Suprapubic skin (tissue), 4 donors: ENCODE measurements around the gene TEX22. TPM values are rescaled to one million over a fixed set of nuclear protein-coding genes. Genes with fewer than 3 reads are reported as not detected.

Source experiments
- DNase-seq, 2 donors: peaks; one replicate each; pipeline ENCODE4 v3.0.0-alpha.2; 2019; ENCODE audit warnings: low spot score in 2 of 2
- H3K27ac ChIP-seq: fragments of 200-600 bp; sonication (generic); one replicate; pipeline ENCODE4 v1.5.1; 2019
- H3K27me3 ChIP-seq: fragments of 200-600 bp; sonication (generic); one replicate; pipeline ENCODE4 v1.5.1; 2019
- H3K36me3 ChIP-seq: fragments of 200-600 bp; sonication (generic); one replicate; pipeline ENCODE4 v1.5.1; 2019
- H3K4me1 ChIP-seq: fragments of 200-600 bp; sonication (generic); one replicate; pipeline ENCODE4 v1.5.1; 2019
- H3K4me3 ChIP-seq: fragments of 200-600 bp; sonication (generic); one replicate; pipeline ENCODE4 v1.5.1; 2019; ENCODE audit warnings: mild to moderate bottlenecking
- H3K9me3 ChIP-seq: fragments of 200-600 bp; sonication (generic); one replicate; pipeline ENCODE4 v1.5.1; 2019
- EP300 ChIP-seq: sonication (generic); formaldehyde crosslinking; IDR thresholded peaks from one replicate; pipeline ENCODE4 v1.6.1; 2017; ENCODE audit warnings: antibody characterized with exemption
- POLR2A ChIP-seq, 2 donors: fragments of 450-650 bp; IDR thresholded peaks; one replicate each; pipeline ENCODE4 v1.6.1; 2017; ENCODE audit warnings: antibody characterized with exemption in 2 of 2, mild to moderate bottlenecking in 2 of 2, moderate library complexity in 2 of 2
- POLR2AphosphoS5 ChIP-seq, 3 donors: sonication (generic); formaldehyde crosslinking; IDR thresholded peaks; one replicate each; pipeline ENCODE4 v1.6.1; 2017; ENCODE audit warnings: antibody characterized with exemption in 3 of 3
- WGBS: methylation state at CpG from one replicate; pipeline ENCODE4 v1.1.5; 2018; 5-methylcytosine and 5-hydroxymethylcytosine counted together
- total RNA-seq, 4 donors: library from RNA; depleted of rRNA; stranded (reverse); fragments of >200 nt; gene quantifications; one replicate each; pipeline ENCODE4 v1.1.0, GENCODE V29; 2016
- TF ChIP-seq, protein P1 (sequence below), 2 donors: fragments of 200-600 bp in 1 of 2; fragments of 450-650 bp in 1 of 2; sonication (generic) in 1 of 2; IDR thresholded peaks; one replicate each; pipeline ENCODE4 v1.5.1; 2016 to 2019; ENCODE audit warnings: antibody characterized with exemption in 2 of 2, mild to moderate bottlenecking in 1 of 2, moderate library complexity in 1 of 2

TEX22 gene
- total RNA-seq, 4 donors from 2014 or later = 0.80 TPM; not detected in 3

- 73% methylated on average over 4 of the region's 8 CpGs for WGBS
- DNase-seq = no peak
- Histone ChIP-seq H3K36me3 (no peaks in the 10 kb centered on the region), H3K27ac (no peak overlapping the region), H3K9me3 (no peaks in the 10 kb centered on the region), H3K4me3 (no peak overlapping the region), H3K27me3 (peaks cover 15% of the 10 kb centered on the region), H3K4me1 (peaks cover 22% of the 10 kb centered on the region)
- TF ChIP-seq POLR2AphosphoS5 (IDR thresholded peaks at IDR 0.05) (no peak), POLR2A (IDR thresholded peaks at IDR 0.05) (no peak), EP300 (no peak)
- TF ChIP-seq, protein P1, sequence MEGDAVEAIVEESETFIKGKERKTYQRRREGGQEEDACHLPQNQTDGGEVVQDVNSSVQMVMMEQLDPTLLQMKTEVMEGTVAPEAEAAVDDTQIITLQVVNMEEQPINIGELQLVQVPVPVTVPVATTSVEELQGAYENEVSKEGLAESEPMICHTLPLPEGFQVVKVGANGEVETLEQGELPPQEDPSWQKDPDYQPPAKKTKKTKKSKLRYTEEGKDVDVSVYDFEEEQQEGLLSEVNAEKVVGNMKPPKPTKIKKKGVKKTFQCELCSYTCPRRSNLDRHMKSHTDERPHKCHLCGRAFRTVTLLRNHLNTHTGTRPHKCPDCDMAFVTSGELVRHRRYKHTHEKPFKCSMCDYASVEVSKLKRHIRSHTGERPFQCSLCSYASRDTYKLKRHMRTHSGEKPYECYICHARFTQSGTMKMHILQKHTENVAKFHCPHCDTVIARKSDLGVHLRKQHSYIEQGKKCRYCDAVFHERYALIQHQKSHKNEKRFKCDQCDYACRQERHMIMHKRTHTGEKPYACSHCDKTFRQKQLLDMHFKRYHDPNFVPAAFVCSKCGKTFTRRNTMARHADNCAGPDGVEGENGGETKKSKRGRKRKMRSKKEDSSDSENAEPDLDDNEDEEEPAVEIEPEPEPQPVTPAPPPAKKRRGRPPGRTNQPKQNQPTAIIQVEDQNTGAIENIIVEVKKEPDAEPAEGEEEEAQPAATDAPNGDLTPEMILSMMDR (IDR thresholded peaks at IDR 0.05) = no peak
Observed at GRCh38 chr14:105412771-105413543, 14.6 kb downstream of the TEX22 start.

DNA sequence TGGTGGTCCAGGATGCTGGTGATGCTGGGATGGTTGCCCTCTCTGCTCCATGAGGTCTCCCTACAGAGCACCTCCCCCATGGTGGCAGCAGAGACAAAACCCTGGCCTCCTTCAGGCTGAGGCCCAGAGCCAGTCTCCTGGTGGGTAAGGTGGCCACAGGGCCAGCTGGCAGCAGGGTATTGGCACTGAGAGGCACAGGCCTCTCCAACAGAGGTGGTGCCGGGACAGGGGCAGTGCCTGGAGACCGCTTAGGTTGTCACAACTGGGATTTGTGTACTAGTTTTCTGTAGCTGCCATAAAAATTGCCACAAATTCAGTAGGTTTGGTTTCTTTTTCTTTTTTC is 15.2 kb downstream of the TEX22 start:
- H3K9me3 ChIP-seq = no peaks in the 10 kb centered on the region
- no peak overlapping the region for H3K4me3 ChIP-seq
- peaks cover 22% of the 10 kb centered on the region for H3K4me1 ChIP-seq
- TF ChIP-seq, protein P1 (IDR thresholded peaks at IDR 0.05) = no peak
- TF ChIP-seq EP300 (no peak), POLR2AphosphoS5 (IDR thresholded peaks at IDR 0.05) (no peak)
- DNase-seq = no peak
- H3K36me3 ChIP-seq = no peaks in the 10 kb centered on the region
- H3K27ac ChIP-seq = no peak overlapping the region
- 67% methylated on average over 2 of the region's 2 CpGs for WGBS
- H3K27me3 ChIP-seq = peaks cover 15% of the 10 kb centered on the region

DNA sequence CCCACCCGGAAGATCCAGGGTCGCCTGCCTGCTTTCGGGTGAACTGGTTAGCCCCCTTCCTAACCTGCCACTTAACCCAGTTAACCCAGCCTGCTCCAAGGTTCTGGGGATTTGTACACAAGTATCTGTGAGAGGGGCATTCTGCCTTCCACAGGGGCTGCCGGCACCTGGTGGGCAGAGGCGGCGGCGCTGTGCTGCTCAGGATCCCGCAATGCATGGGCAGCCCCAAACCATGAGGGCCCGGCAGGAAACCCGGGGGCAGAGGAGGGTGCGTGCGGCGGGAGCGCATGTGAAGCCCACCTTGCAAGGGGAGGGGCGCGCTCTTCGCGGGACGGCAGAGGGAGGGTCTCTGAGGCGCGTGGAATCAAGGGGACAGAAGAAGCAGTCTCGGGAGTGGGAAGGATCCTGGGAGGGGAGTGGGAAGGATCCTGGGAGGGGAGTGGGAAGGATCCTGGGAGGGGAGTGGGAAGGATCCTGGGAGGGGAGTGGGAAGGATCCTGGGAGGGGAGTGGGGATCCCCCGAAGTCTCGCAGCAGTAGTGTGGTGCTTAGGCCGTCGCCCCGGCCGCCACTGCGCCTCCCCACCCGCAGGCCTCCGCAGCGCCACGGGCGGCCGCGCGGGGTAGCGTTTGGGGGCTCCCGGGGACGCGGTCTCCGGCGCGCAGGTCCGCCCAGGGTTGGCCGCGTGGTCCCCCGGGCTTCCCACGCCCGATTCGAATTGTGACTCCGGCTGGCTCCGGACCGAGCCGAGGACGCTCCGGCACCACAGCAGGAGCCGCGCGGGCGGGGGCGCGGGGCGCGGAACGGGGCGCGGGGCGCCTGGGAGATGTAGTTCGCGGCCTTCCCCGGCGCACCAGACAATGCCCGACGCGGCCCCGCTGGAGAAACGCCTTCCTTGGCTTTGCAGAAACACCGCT is 16.4 kb downstream of the TEX22 start:
- Histone ChIP-seq H3K4me3 (peak overlapping the region; percentile 62), H3K9me3 (no peaks in the 10 kb centered on the region), H3K4me1 (peaks cover 32% of the 10 kb centered on the region), H3K27me3 (peaks cover 15% of the 10 kb centered on the region), H3K36me3 (no peaks in the 10 kb centered on the region), H3K27ac (peak overlapping the region; percentile 46)
- DNase-seq = peak in 1 of 2 donors; percentile 85
- WGBS = 20% methylated on average over 57 of the region's 79 CpGs
- no peak for TF ChIP-seq POLR2AphosphoS5 (IDR thresholded peaks at IDR 0.05)
- TF ChIP-seq, protein P1 (IDR thresholded peaks at IDR 0.05) = peak; percentile 58 to 95

GRCh38 chr14:105415481-105416428 is 17.4 kb downstream of the TEX22 start:
- TF ChIP-seq POLR2AphosphoS5 (IDR thresholded peaks at IDR 0.05) = no peak
- TF ChIP-seq, protein P1 (IDR thresholded peaks at IDR 0.05) = no peak
- no peak for TF ChIP-seq EP300
- TF ChIP-seq POLR2A (IDR thresholded peaks at IDR 0.05) = no peak
- Histone ChIP-seq H3K36me3 (no peaks in the 10 kb centered on the region), H3K27me3 (peaks cover 11% of the 10 kb centered on the region), H3K4me3 (peak overlapping the region; percentile 62), H3K27ac (no peak overlapping the region), H3K4me1 (peaks cover 38% of the 10 kb centered on the region), H3K9me3 (no peaks in the 10 kb centered on the region)
- WGBS = 88% methylated on average over 25 of the region's 25 CpGs
- DNase-seq = no peak
